Inflammatory macrophage treated with lipopolysaccharide for 1 hour (primary cell): ENCODE measurements around the gene PSMD8.
"Not testable (repeated sequence)": the region's sequence is repeated elsewhere in the genome, so short reads cannot be mapped to it uniquely, and the experiment has no call there.

ENCODE experiments used
- DNase-seq, 2 donors: peaks; one replicate each; pipeline ENCODE4 v3.0.0-alpha.2; 2020 to 2022

Gene PSMD8

GRCh38 chr19:38362076-38362945 lies 12.1 kb upstream of the PSMD8 start:
- peak; percentile 78 to 91 for DNase-seq

- DNase-seq: not testable (repeated sequence)
Observed at GRCh38 chr19:38362946-38363688, 11.3 kb upstream of the PSMD8 start.

- DNase-seq: no peak
Observed at GRCh38 chr19:38367041-38367440, 7.3 kb upstream of the PSMD8 start.

- no peak for DNase-seq
Observed at GRCh38 chr19:38369584-38369983, 4.8 kb upstream of the PSMD8 start.

- DNase-seq: no peak
Observed at GRCh38 chr19:38370299-38370698, 4.1 kb upstream of the PSMD8 start.

- no peak for DNase-seq
Observed at GRCh38 chr19:38371081-38371480, 3.3 kb upstream of the PSMD8 start.

GRCh38 chr19:38373907-38374331 lies 452 bp upstream of the PSMD8 start:
- no peak for DNase-seq

- peak in 1 of 2 donors; percentile 20 for DNase-seq
Observed at GRCh38 chr19:38375098-38375493, 725 bp downstream of the PSMD8 start.

- DNase-seq: peak; percentile 18 to 45
Observed at GRCh38 chr19:38375748-38376147, 1.4 kb downstream of the PSMD8 start.

- no peak for DNase-seq
Observed at GRCh38 chr19:38376576-38376975, 2.2 kb downstream of the PSMD8 start.

- no peak for DNase-seq
Observed at GRCh38 chr19:38377052-38377451, 2.7 kb downstream of the PSMD8 start.

GRCh38 chr19:38378866-38379265 lies 4.5 kb downstream of the PSMD8 start:
- DNase-seq: no peak

GRCh38 chr19:38381138-38381537 lies 6.8 kb downstream of the PSMD8 start:
- no peak for DNase-seq

GRCh38 chr19:38383184-38383583 lies 8.8 kb downstream of the PSMD8 start:
- DNase-seq: no peak

- DNase-seq: no peak
Observed at GRCh38 chr19:38383743-38384142, 9.4 kb downstream of the PSMD8 start.

- DNase-seq: no peak
Observed at GRCh38 chr19:38384209-38385027, 10.0 kb downstream of the PSMD8 start.

GRCh38 chr19:38385057-38385803 lies 10.9 kb downstream of the PSMD8 start:
- DNase-seq: no peak

GRCh38 chr19:38385804-38386257 lies 11.5 kb downstream of the PSMD8 start:
- no peak for DNase-seq

- no peak for DNase-seq
Observed at GRCh38 chr19:38386300-38386970, 12.1 kb downstream of the PSMD8 start.

- DNase-seq: peak; percentile 49 to 72
Observed at GRCh38 chr19:38386971-38387549, 12.7 kb downstream of the PSMD8 start.
